ENCODE results near the gene SLC22A3.

DNA sequence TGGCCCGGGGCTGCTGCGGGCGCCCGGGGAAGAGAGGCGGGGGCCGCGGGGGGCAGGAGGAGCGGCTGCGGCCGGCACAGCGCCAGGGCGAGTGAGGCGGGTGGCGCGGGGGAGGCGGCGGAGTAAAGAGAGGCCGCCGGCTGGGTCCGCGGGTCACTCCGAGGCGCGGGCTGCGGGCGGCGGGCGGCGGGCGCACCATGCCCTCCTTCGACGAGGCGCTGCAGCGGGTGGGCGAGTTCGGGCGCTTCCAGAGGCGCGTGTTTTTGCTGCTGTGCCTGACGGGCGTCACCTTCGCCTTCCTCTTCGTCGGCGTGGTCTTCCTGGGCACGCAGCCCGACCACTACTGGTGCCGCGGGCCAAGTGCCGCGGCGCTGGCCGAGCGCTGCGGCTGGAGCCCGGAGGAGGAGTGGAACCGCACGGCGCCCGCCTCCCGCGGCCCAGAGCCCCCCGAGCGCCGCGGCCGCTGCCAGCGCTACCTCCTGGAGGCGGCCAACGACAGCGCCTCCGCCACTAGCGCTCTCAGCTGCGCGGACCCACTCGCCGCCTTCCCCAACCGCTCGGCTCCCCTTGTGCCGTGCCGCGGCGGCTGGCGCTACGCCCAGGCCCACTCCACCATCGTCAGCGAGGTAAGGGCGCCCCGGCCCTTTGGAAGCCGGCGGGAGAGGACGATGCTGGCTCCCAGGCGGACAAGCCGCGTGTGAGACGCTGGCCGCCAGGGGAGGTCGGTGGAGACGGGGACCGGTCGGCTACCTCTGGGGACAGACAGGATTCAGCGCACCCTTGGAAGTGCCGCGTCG, at the start of gene SLC22A3:
- TF ChIP-seq, protein P1, sequence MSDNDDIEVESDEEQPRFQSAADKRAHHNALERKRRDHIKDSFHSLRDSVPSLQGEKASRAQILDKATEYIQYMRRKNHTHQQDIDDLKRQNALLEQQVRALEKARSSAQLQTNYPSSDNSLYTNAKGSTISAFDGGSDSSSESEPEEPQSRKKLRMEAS (CRISPR knock-in tag; IDR thresholded peaks at IDR 0.05): peak; percentile 65; the same call in 1 of the 2 replicates
- no peak; the same call in 1 of the 2 replicates for TF ChIP-seq TP53 (CRISPR knock-in tag; IDR thresholded peaks at IDR 0.05)
- TF ChIP-seq, protein P2, sequence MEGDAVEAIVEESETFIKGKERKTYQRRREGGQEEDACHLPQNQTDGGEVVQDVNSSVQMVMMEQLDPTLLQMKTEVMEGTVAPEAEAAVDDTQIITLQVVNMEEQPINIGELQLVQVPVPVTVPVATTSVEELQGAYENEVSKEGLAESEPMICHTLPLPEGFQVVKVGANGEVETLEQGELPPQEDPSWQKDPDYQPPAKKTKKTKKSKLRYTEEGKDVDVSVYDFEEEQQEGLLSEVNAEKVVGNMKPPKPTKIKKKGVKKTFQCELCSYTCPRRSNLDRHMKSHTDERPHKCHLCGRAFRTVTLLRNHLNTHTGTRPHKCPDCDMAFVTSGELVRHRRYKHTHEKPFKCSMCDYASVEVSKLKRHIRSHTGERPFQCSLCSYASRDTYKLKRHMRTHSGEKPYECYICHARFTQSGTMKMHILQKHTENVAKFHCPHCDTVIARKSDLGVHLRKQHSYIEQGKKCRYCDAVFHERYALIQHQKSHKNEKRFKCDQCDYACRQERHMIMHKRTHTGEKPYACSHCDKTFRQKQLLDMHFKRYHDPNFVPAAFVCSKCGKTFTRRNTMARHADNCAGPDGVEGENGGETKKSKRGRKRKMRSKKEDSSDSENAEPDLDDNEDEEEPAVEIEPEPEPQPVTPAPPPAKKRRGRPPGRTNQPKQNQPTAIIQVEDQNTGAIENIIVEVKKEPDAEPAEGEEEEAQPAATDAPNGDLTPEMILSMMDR (IDR thresholded peaks at IDR 0.05): no peak
- TF ChIP-seq, protein P3, sequence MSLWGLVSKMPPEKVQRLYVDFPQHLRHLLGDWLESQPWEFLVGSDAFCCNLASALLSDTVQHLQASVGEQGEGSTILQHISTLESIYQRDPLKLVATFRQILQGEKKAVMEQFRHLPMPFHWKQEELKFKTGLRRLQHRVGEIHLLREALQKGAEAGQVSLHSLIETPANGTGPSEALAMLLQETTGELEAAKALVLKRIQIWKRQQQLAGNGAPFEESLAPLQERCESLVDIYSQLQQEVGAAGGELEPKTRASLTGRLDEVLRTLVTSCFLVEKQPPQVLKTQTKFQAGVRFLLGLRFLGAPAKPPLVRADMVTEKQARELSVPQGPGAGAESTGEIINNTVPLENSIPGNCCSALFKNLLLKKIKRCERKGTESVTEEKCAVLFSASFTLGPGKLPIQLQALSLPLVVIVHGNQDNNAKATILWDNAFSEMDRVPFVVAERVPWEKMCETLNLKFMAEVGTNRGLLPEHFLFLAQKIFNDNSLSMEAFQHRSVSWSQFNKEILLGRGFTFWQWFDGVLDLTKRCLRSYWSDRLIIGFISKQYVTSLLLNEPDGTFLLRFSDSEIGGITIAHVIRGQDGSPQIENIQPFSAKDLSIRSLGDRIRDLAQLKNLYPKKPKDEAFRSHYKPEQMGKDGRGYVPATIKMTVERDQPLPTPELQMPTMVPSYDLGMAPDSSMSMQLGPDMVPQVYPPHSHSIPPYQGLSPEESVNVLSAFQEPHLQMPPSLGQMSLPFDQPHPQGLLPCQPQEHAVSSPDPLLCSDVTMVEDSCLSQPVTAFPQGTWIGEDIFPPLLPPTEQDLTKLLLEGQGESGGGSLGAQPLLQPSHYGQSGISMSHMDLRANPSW (CRISPR knock-in tag; conservative IDR thresholded peaks at IDR 0.05; ENCODE audit: low read depth): no peak
- no peak for TF ChIP-seq CREM (CRISPR knock-in tag; IDR thresholded peaks at IDR 0.05)
- TF ChIP-seq ZNF512 (CRISPR knock-in tag; IDR thresholded peaks at IDR 0.05; ENCODE audit: borderline replicate concordance): no peak
- TF ChIP-seq, protein P4, sequence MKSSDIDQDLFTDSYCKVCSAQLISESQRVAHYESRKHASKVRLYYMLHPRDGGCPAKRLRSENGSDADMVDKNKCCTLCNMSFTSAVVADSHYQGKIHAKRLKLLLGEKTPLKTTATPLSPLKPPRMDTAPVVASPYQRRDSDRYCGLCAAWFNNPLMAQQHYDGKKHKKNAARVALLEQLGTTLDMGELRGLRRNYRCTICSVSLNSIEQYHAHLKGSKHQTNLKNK (CRISPR knock-in tag; IDR thresholded peaks at IDR 0.05): no peak
- no peak for TF ChIP-seq PREB (CRISPR knock-in tag; IDR thresholded peaks at IDR 0.05; ENCODE audit: borderline replicate concordance)
- 0 out of 2 replicates have a peak, but pooled peaks have one; percentile 25 for TF ChIP-seq ATF1 (CRISPR knock-in tag; IDR thresholded peaks at IDR 0.05)
- TF ChIP-seq EMX1 (CRISPR knock-in tag; IDR thresholded peaks at IDR 0.05): no peak
- TF ChIP-seq TCF7 (CRISPR knock-in tag; IDR thresholded peaks at IDR 0.05; ENCODE audit: low read depth): no peak
- TF ChIP-seq AFF4 (CRISPR knock-in tag; IDR thresholded peaks at IDR 0.05; ENCODE audit: borderline replicate concordance): no peak
- TF ChIP-seq FOXK1 (CRISPR knock-in tag; IDR thresholded peaks at IDR 0.05): no peak; the same call in 1 of the 2 replicates

Data from WTC11 (cell line).